NT2/D1 (cell line): ENCODE measurements around the gene COL23A1.

Experiments
- YY1 ChIP-seq: IDR thresholded peaks from 2 replicates; pipeline ENCODE4 v1.6.1; 2011; ENCODE audit not compliant: insufficient read length, insufficient read depth
- ZNF274 ChIP-seq: IDR thresholded peaks from 2 replicates; pipeline ENCODE4 v1.6.1; 2011; ENCODE audit warnings: mild to moderate bottlenecking, low read depth, low read length

DNA sequence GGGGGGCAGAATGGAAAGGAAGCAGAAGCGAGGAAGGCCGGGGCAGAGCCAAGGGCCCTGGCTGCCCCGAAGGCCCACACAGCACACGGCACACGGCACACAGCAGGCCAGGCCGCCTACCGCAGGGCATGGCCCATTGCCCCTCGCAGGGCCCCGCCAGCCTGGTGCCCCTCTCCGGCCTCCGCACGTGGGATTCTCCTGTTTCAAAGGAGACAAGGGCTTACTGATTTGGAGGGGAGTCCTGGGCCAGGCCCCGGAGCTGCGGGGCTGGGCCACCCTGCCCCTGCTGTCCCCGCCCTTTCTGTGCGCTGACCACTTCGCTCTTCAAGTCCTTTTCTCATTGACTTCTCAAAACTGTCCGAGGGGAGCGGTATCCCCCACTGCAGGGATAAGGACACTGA, 349.9 kb downstream of the COL23A1 start:
- TF ChIP-seq YY1: no peak
- TF ChIP-seq ZNF274: no peak
